ENCODE results near the gene VAT1L.

Gene VAT1L

DNA sequence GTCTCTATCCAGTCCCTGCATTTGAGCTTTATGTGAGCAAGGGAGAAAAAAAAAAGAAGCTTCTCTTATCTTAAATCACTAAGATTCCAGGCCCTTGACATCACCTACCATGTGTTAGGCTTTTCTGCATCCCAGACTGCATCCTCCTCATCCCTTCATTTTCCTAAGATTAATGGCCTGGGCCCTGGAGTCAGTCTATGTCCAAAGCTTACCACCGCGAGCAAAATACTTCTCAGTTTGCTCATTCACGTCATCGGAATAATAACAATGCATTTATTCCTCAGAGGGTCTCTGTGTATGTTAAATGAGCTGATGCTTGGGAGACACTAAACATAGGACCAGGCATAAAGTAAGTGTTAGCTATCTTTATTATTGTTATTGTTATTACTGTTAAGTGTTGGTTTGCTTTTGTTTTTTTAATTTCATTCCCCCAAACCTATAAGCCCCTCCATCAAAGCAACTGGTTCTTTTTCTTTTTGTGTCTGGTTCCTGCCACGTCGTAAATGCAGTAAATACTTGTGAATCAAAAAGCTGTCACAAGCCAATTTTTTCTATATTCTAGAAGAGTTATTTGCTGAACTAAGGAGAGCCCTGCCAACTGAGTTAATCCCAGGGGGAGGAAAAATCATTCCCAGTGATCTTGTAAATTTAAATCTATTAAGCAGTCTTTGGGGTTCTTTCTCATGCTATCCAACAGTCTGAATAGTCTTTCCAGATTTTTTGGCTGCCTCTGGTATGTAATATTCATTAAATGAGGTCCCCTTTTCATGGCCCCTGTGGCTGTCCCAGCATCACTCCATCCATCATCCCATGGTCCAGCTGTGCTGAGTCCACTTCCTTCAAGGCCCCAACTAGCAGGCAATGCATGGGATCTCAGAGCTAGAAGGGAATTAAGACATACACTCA lies 46.5 kb downstream of the VAT1L start:
- peak; percentile 35 for DNase-seq (ENCODE audit: low read depth)

DNA sequence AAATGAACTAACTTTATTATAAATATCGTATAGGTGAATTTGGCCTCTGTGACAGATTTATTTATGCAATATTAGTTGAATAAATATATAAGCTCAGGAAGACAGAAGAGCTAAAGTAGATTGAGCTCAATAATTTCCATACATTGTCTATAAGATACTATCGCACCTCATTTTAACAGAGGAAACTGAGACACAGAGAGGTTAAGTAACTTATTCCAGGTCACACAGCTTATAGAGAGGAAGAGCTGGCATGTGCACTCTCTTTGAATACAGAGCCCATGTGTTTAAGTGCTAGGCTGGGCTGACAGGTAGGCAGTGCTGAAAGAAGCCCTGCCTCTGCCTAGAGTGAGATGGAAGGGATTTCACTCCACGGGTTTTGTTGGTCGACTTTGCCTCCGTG lies 48.4 kb downstream of the VAT1L start:
- DNase-seq (ENCODE audit: low read depth), result no peak

DNA sequence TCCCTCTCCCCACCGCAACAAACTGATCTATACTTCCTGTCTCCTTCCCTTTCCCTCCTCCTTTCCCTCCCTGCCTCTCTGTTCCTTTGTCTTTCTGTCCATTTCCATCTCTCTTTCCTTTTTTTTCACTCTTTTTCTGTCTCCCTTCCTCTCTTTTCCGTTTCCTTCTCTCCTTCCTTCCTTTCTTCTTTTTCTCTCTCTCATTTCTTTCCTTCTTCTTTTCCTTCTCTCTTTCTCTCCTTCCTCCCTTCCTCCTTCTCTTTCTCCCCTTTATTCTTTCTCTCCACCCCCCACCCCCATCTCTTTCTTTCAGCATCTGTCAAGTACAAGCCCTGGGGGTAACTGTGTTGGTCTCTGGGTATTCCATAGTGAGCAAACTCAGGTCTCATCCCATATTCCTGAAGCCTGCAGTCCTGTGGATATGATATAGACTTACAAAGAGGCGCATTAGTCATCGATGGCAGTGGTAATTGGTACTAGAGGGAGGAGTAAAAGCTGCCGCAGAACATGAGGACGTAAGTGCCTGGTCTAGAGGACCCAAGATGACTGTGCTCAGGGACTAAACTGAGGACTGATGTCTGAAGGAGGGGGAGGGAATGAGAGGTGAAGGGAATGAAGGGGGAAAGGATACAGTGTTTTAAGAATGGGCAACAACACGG lies 50.4 kb downstream of the VAT1L start:
- no peak for DNase-seq (ENCODE audit: low read depth)

DNA sequence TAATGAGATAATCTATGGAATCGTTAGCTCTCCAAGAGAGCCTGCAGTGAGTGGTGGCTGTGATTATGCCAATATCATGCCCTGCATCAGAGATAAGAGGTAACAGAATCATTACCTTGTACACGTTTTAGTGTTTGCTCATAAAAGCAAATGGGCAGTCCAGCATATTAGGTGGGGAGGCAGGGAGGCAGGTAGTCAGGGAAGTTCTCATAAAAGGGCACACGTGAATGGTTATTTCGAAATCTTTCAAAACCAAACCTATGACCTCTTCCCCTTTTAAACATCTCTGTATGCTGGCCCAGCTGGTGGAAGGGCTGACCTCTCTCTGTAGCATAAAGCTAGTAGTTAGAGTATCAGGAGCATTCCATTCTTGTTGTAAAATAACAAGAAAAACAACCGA lies 51.7 kb downstream of the VAT1L start:
- no peak for DNase-seq (ENCODE audit: low read depth)

DNA sequence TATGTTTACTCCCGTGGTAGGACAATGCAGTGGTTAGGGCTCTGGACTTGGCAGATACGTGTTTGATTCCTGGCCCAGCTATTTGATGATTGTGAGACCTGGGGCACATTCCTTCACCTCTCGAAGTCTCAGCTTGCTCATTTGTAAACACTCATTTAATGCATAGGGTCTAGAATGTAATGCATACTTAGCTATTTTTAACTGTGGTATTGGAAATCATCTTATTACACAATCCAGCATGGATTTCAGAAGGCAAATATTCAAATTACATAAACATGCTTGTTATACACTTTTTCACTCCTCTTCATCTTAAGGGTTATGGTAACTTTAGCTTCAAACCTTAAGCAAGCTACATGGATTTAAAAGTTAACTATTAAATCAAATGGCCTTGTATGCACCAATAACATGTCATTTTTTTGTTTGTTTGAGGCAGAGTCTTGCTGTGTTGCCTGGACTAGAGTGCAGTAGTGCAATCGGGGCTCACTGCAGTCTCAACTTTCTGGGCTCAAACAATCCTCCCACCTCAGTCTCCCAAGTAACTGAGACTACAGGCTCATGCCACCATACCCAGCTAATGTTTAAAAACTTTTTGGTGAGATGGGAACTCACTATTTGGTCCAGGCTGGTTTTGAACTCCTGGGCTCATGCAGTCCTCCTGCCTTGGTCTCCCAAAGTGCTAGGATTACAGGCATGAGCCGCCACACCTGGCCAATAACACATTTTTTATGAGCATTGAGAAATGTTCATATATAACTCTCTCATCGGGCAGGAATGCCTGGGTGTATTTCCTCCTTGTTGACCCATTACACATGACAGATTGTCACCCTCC lies 52.5 kb downstream of the VAT1L start:
- DNase-seq (ENCODE audit: low read depth), result peak; percentile 9

DNA sequence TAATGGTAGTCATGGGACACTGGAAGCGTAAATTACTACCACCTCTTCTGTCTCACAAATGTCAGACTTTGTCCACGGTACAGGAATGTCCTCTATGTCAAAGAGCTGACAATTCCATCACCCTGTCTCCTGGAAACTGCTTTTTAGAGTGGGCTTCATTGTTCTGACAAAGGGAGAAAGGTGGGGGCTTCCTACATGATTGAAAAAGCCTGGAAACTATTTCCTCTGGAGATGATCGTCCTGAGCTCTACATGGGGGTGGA lies 53.1 kb downstream of the VAT1L start:
- DNase-seq (ENCODE audit: low read depth), result no peak

DNA sequence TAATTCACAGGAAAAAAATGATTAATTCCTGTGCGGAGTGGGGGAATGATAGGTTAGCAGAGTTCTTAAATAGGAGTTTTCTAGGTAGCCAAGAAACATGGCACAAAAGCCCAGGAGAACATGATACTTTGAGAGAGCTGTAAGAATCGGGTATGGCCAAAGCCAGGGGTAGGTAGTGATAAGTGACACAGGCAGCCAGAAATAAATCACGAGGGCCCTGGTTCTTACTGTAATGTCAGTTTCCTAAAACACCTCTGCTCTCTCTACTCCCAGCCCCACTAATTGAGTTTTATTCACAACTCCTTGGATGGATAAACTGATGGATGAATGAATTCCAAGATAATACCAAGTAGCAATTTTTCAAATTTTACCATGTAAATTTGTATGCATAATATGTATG lies 54.1 kb downstream of the VAT1L start:
- no peak for DNase-seq (ENCODE audit: low read depth)

DNA sequence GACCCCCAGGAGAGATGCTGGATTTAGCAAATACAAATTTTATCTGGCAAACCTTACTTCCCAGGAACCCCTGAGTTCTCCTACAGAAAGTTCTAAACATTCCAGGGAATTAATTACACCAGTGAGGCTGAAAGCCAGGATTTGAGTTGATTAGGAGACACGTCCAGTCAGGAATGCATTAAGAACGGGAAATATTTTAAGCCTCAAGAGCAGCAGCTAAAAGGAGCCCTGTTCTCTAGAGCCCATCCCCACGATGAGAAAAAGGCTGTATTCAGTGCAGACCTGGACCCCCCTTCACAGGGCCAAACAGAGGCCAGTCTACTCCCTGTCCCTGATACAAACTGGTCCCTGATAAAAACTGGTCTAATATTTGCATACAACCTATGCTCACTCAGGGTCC lies 55.0 kb downstream of the VAT1L start:
- DNase-seq (ENCODE audit: low read depth), result no peak

DNA sequence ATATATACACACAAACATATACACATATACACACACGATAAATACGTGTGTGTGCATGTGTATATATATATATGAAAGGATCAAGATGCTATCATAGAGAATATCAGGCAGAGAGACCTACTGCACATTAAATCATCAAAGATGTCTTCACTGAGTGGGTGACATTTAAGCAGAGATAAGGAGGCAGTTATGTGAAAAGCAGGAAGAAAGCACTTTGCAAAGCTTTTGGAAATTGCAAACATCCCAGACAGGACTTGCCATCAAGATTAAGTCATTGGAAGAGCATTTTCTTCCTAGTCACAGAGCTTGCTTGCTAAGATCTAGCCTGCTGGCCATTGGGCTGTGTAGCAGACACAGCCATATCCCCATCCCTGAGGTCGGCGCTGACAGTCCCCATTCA lies 56.4 kb downstream of the VAT1L start:
- no peak for DNase-seq (ENCODE audit: low read depth)

DNA sequence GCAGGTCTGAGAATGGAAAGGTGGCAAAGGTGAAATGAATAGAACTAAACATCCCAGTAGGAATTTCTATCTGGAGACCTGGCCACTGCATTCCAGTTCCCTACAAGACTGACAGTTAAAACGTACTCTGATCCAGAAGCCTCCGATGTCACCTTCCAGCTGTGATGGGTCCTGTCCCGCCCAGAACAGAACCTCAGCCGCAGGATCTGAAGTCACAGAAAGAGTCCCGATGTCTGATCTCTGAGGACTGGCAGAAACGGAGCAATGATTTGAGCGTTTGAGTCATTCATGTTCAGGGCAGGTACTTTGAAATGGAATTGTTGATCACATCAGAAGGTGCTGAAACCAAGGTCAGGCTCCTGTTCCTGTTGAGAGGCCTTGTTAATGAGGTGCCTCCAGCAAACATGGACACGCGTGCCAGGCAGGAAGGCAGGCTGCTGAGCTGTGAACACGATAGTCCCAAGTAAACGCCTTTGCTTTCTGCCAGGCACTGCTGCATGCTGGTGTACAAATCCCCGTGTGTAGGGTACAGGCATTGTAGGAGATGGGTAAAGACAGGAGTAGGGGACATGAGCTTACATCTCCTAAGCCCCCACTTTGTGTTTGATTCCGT lies 61.4 kb downstream of the VAT1L start:
- DNase-seq (ENCODE audit: low read depth), result no peak

DNA sequence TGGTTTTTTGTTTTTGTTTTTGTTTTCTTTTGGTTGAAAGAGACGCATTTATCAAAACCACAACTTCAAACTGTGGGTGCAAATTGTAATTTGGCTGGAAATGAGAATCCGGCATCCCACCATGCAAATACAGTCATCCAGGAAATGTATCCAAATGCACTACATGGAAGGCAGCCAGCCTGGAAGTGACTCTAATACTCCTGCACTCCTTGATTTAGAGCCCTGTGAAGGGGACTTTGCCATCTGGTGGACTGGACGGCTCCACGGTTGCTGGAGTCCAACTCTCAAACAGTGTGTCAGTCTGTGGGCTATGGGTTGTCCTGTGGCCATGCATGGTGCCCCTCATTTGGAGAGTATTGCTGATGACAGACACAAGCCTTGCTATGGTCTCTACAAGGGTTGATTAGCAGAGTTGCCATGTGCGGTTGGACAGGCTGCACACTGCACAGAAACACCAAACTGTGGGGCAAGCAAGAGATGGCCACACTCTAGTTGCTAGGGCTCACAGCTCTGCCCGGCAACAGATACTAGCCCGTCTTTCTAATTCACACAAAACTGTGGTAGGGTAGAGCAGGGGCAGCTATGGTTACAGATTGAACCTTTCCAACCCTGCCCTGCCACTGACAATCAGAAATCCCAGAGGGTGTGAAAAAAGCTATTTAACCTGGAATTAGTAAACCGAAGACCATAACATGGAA lies 62.4 kb downstream of the VAT1L start:
- no peak for DNase-seq (ENCODE audit: low read depth)

DNA sequence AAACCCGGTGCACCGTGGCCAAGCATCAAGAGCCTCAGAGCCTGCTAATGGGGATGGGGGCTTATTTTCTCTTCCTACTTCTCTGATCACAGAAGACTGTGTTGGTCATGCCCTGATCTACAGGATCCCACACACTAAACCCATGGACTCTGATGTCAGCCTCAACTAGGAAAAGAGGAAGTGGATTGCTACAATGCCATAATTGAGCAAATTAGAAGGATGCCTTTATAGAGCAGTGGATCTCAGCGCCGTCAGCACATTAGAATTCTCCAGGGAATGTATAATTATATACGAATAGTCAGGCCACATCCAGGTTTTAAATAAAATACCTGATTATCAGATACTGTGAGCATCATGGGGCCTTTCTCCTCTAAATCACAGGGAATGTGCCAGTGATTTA lies 64.8 kb downstream of the VAT1L start:
- no peak for DNase-seq (ENCODE audit: low read depth)

DNA sequence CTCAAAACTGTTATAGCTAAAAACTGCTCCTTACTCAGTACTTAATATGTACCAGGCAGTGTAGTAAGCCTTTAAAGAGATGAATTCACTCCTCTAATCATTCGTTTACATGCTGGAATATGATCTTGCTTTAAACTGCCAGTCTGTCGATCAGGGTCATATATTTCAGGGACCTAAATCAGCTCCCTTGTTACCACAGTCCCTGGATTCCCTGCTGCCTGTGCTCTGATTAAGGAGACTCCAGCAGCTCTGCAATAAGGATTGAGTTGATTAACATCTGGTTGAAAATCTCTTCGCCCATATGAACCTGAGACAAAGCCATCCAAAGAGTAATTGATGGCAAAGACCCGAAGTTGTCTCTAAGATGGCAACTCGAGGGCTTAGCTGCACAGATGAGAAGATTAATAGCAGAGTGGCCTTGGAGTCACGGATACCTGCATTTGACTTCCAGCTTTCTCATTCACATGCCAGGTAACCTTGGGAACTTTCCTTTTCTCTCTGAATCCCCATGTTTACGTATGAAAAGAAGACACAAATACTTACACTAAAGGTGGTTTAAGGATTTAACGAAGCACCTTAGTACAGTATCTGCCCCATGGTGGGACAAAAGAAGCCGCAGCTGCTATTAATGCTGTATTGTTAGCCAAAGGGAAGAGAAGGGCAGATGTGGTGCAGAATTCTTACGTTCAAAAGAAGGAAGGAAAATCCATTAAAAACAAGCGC lies 68.2 kb downstream of the VAT1L start:
- no peak for DNase-seq (ENCODE audit: low read depth)

DNA sequence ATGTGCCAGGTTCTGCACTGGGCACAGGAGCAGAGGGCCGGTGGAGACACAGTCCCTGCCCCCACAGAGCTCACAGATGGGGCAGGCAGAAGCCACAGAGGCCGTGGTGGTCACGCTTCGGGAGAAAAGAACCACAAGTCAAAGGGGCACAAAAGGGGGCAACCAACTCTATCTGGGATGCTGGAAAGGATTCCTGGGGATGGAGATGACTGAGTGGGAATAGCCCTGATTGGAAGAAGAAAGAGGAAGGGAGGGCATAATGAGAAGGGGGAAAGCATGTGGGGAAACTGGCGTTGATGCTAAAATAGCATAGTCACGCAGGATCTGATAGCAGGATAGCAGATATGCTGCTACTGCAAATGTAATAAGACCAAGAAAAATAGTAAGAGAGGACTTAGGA lies 69.7 kb downstream of the VAT1L start:
- no peak for DNase-seq (ENCODE audit: low read depth)

DNA sequence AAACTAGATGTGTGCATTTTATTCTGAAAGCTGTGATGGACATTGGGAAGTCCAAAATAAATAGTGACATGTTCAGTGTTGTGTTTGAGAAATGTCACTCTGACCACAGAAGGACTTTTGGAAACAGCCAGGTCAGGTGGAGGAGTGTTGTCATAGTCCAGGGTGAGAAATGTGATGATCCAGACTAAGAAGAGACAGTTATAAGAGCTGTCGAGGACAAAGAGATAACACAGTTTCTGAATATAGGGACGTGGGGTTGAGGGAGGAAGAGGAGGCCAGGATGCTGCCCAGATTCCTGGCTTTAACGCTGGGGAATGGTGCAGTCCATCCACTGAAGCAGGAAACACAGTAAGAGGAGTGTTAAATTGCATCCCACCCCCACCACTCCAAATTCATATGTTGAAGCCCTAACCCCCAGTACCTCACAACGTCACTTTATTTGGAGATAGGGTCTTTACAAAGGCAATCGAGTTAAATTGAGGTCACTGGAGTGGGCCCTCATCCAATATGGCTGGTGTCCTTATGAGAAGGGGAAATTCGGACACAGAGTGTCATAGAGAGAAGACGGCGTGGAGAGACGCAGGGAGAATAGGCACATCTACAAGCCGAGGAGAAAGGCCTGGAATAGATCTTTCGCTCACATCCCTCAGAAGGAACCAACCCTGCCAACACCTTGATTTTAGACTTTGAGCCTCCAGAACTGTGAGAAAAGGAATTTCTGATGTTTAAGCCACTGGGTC lies 71.3 kb downstream of the VAT1L start:
- no peak for DNase-seq (ENCODE audit: low read depth)

DNA sequence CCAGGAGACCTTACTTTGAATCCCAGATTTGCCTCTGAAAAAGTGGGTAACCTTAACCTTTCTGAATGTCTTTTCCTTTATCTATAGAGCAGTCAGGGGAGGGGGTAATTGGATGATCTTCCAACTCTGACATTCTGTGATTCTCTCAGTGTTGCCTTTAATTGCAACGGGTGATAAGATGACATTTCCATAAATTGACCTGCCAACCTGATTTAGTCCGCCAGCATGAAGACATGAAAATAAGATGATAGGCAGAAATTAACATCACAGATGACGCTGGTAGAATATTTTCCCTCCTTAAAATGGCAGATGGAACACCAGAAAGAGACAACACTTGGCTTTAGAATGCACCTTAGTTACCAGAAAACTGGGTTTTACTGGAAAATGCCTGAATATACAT lies 72.6 kb downstream of the VAT1L start:
- DNase-seq (ENCODE audit: low read depth), result no peak

DNA sequence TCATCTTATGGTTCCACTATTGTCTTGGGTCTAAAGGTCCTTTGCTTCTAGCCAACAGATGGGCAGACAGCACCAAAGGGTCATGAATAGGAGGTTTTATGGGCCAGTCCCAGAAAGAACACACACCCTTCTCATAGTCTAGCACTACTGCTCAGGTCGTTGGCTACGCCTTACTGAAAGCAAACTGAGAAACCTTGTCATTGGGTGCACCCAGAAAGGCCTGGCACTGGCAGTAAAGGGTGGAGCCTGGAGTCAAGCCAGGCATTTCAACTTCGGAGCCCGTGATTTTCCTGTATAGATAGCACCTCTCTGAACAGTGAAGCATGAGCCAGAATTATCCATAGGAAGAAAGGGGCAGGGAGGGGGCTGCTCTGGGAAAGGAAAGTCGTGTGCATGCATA lies 74.9 kb downstream of the VAT1L start:
- DNase-seq (ENCODE audit: low read depth), result no peak

DNA sequence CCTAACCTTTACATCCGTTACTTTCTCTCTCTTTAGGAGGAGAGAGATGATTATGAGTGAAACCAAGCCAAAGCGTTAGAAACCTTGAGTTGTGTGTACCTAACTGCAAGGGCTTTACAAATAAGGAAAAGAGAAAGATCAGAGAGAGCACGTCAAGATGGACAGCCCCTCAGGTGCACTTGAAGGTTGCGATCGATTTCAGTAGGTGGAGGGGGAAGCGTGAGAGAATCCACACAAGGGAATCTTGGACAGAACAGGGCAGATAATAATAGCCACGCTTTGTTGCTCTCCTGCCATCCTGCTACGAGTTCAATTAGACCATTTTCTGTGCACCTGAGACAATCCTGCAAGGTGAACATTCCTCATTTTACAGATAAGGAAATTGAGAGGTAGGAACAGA lies 78.4 kb downstream of the VAT1L start:
- no peak for DNase-seq (ENCODE audit: low read depth)

DNA sequence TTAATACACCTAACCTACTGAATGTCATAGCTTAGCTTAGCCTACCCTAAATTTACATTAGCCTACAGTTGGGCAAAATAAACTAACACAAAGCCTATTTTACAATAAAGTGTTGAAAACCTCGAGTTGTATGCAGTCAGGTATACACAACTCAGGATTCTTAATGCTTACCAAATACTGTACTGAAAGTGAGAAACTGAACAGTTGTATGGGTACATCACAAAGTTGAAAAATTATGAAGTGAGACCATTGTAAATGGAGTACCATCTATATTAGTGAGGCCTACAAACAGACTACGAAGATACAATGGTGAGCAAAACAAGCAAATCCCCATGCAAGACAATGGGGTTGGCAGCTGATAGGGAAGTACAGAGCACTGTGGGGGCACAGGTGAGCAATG lies 79.7 kb downstream of the VAT1L start:
- DNase-seq (ENCODE audit: low read depth), result no peak

DNA sequence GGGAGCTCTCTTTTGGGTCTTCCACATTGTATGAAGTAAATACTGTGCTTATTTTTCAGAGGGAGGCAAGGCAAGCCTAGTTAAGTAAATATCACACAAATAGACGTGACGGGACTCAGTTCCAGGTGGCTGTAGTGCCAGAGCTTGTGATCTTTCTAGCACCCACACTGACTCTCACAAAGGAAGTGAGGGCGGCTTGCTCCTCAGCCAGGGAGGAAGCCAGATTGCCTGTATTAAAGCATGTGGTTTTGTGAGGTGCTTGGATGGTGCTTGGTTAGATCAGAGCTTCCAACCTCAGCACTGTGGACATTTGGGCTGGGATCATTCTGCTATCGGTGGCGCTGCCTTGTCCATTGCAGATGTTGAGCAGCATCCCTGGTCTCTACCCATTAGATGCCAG lies 80.1 kb downstream of the VAT1L start:
- no peak for DNase-seq (ENCODE audit: low read depth)
